ENCODE data around the gene ZNF710.

Gene ZNF710

DNA sequence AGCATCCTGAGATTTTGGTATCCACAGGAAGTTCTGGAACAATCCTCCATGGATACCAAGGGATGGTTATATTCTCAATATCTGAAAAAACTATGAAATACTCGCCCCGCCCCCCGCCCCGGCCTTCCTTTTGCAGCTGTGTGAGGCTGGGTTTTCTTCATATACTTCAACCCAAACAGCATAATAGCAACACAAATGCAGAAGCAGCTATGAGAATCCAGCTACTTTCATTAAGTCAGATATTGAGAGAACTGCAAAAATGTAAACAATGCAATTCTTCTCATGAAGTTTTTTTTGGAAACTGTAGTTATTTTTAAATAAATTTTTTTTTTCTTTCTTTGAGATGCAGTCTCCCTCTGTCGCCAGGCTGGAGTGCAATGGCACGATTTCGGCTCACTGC lies 112.0 kb downstream of the ZNF710 start:
- DNase-seq (ENCODE audit: low read depth), result no peak
- no peak overlapping the region for H3K4me3 ChIP-seq (ENCODE audit: low read length)
- TF ChIP-seq, protein P1, sequence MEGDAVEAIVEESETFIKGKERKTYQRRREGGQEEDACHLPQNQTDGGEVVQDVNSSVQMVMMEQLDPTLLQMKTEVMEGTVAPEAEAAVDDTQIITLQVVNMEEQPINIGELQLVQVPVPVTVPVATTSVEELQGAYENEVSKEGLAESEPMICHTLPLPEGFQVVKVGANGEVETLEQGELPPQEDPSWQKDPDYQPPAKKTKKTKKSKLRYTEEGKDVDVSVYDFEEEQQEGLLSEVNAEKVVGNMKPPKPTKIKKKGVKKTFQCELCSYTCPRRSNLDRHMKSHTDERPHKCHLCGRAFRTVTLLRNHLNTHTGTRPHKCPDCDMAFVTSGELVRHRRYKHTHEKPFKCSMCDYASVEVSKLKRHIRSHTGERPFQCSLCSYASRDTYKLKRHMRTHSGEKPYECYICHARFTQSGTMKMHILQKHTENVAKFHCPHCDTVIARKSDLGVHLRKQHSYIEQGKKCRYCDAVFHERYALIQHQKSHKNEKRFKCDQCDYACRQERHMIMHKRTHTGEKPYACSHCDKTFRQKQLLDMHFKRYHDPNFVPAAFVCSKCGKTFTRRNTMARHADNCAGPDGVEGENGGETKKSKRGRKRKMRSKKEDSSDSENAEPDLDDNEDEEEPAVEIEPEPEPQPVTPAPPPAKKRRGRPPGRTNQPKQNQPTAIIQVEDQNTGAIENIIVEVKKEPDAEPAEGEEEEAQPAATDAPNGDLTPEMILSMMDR (IDR thresholded peaks at IDR 0.05; ENCODE audit: insufficient read depth, low read depth, low read length, missing control alignments), result no peak

- TF ChIP-seq, protein P1 (IDR thresholded peaks at IDR 0.05; ENCODE audit: insufficient read depth, low read depth, low read length, missing control alignments), result no peak
- no peak for DNase-seq (ENCODE audit: low read depth)
- no peak overlapping the region for H3K4me3 ChIP-seq (ENCODE audit: low read length)
Measured at GRCh38 chr15:90114451-90114901, 113.4 kb downstream of the ZNF710 start.

- DNase-seq (ENCODE audit: low read depth), result no peak
- no peak overlapping the region for H3K4me3 ChIP-seq (ENCODE audit: low read length)
- TF ChIP-seq, protein P1 (IDR thresholded peaks at IDR 0.05; ENCODE audit: insufficient read depth, low read depth, low read length, missing control alignments), result no peak
Measured at GRCh38 chr15:90115783-90116182, 114.7 kb downstream of the ZNF710 start.

DNA sequence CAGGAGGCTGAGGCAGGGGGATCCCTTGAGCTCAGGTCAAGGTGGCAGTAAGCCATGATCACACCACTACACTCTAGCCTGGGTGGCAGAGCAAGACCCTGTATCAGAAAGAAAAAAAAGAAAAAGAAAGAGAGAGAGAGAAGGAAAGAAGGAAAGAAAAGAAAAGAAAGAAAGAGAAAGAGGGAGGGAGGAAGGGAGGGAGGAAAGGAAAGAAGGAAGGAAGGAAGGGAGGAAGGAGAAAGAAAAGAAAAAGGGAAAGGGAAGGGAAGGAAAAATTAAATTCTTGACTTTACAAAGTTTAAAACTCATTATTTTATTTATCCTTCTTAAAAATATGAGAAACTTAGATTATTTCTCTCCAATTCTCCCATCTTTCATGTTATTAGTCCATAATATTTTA lies 118.2 kb downstream of the ZNF710 start:
- DNase-seq (ENCODE audit: low read depth), result no peak
- TF ChIP-seq, protein P1 (IDR thresholded peaks at IDR 0.05; ENCODE audit: insufficient read depth, low read depth, low read length, missing control alignments), result no peak

DNA sequence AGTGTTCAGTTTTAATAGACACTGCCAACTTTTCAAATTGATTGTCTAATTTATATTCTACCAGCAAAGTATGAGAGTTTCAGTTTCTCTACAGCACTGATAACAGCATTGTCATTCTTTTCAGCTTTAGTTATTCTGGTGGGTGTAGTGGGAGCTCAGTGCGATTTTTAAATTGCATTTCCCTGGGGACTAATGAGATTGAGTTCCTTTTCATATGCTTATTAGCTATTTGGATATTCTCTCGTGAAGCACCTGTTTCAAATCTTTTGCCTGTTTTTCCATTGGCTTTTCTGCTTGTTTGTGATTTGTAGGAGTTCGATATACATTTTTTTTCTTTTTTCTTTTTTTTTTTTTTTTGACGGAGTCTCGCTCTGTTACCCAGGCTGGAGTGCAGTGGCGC lies 120.0 kb downstream of the ZNF710 start:
- TF ChIP-seq, protein P1 (IDR thresholded peaks at IDR 0.05; ENCODE audit: insufficient read depth, low read depth, low read length, missing control alignments), result no peak
- DNase-seq (ENCODE audit: low read depth), result no peak
- no peak overlapping the region for H3K4me3 ChIP-seq (ENCODE audit: low read length)

More for the DNA sequence above, 118.2 kb downstream of the ZNF710 start:
- no peak overlapping the region for H3K4me3 ChIP-seq (ENCODE audit: low read length)

GRCh38 chr15:90124507-90124906 lies 123.4 kb downstream of the ZNF710 start:
- TF ChIP-seq, protein P1 (IDR thresholded peaks at IDR 0.05; ENCODE audit: insufficient read depth, low read depth, low read length, missing control alignments), result no peak
- no peak overlapping the region for H3K4me3 ChIP-seq (ENCODE audit: low read length)
- DNase-seq (ENCODE audit: low read depth), result no peak

DNA sequence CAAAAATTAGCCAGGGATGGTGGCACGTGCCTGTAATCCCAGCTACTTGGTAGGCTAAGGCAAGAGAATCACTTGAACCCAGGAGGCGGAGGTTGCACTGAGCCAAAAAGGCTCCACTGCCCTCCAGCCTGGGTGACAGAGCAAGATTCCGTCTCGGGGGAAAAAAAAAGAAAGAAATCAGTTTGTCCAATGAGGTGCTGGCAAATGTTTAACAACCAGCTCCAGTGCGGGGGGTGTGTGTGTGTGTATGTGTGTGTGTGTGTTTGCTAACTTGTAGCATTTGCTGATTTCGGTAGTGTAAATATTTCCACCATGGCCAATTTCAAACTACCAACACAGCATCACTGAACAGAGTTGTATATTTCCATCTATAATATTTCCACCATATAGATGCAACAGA lies 124.9 kb downstream of the ZNF710 start:
- no peak for DNase-seq (ENCODE audit: low read depth)
- TF ChIP-seq, protein P1 (IDR thresholded peaks at IDR 0.05; ENCODE audit: insufficient read depth, low read depth, low read length, missing control alignments), result no peak
- no peak overlapping the region for H3K4me3 ChIP-seq (ENCODE audit: low read length)
